Stimulated activated CD4-positive, alpha-beta T cell treated with anti-CD3 and anti-CD28 coated beads, Interleukin-12 subunit alpha, Interleukin-12 subunit beta, amount 100 ng/mL, for 48 hours (primary cell): ENCODE data around the gene ZMIZ1.

Source experiments
- DNase-seq, 3 donors: peaks; one replicate each; pipeline ENCODE4 v3.0.0-alpha.2; 2020; ENCODE audit warnings: low read depth in 2 of 3, low spot score in 1 of 3

ZMIZ1 gene

DNA sequence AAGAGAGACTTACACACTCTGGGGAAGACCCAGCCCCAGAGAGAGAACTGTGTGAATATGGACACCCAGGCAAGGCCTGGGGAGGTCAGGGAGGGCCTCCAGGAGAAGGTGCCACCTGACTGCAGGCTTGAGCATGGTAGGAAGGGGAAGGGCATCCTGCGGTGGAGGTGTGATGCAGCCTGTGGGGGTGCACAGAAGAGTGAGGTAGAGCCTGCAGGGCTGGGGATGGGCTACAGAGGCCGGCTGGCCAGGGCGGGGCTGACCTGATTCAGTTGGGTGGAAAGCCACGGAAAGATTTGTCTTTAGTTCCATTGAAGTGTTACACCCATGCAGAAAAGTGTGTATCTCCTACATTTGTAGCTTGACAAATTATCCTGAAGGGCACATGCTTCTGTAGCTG, 47.6 kb downstream of the ZMIZ1 start:
- no peak for DNase-seq

DNA sequence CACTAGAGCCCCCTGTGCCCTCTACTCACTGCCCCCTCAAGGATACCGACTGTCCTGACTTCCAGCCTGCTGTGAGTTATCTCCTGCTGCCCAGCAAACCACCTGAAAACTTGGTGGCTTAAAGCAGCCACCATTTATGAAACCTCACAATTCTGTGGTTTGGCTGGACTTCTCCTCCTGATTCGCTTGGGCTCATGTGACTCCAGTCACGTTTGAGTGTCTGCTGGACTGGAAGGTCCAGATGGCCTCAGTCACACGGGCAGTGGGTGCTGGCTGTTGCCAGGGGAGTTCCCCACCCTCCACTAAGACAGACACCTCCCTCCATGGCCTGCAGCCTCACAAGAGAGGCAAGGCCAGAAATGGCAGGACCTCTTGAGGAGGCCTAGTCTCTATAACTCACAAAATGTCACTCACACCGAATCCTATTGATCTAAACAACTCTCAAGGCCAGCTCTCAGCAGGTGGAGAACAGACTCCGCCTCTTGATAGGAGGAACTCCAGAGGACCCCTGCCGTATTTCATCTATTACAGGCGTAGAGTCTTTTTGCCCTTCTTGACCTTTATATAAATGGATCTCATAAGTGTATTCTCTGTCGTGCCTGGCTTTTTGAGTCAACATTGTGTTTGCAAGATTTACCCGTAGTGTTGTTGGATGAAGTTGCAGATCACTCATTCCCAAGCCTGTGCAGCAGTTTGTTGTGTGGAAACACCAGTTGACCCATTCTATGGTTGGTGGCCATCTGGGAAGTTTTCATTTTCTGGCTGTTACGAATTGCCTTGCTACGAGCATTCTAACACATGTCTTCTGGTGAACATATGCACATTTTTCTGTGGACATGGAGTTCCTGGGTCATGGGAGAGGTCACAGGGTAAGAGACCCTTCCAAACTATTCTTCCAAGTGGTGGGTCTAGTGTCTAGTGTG, 48.3 kb downstream of the ZMIZ1 start:
- DNase-seq = no peak

DNA sequence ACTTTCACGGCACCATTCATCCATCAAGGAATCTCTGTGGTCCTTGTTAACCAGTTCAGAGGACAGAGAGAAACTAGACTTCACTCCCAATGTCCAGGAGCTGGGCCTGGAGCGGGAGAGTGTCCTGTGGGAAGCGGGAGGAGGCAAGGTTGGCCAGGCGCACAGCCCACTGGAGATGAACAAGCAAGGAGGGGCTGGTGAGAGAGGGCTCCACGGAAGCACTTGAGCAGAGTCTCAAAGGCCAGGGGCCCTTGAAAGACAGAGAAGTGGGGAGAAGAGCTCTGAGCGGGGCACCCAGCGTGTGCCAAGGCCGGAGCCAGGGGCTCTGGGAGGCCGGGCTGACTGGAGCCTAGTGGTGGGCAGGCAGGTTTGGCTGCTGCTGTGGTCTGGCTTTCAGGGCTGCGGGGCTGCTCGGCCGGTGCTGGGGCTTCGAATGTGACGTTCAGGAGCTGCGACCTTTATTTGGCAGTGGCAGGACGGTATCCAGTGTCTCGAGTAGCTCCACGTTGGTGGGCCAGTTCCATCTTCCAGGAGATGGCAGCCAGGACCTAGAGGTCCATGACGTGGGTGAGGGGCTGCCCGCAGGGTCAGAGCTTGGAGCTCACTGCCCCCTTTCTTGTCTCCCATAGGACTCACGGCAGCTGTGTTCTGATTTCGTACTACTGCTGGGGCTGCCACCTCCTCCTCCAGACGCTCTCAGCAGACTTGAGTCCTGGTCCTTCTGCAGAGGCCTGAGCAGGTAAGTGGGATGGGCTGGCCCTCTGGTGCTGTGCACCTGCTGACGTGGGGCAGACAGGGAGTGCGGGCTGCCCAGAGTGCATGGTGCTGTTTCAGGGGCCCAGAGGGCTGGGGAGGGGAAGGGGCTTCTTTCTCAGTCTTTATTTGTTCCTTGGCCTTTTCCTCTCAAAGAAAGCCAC, 49.8 kb downstream of the ZMIZ1 start:
- DNase-seq = no peak

DNA sequence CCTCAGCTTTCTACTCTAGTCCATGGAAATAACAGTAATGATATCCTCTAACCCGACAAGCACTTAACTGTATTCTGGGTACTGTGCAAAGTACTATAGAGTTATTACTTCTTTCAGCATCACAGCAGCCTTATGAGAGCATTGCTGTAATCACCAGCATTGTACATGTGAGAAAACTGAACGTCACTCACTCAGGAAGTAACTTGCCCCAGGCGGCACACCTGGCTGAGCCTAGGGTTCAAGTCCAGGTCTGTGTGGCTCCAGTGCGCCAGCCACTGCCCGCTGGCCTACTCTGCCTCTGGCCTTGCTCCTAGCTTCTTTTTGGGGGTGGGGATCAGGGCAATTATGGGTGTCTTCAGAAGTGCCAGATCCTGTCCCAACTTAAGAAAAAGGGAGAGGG, 50.5 kb downstream of the ZMIZ1 start:
- no peak for DNase-seq

DNA sequence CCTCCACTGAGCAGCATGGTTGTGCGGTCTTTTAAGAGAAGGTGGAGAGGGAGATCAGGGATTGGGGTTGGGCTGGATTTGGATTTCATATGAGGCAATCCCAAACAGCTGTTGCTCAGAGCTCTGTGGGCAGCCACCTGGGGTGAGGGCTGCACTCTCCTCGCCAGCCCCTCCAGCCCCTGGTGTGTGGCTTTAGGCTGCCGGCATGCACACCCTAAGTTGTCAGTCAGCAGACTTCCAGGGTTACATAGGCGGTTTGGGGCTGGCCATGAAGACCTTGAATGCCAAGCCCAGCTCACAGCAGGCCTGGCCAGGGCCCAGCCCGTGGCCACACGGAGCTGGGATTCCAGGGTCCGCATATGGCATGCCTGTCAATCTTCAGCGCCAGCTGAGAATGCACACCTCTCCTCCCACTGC, 54.8 kb downstream of the ZMIZ1 start:
- DNase-seq = no peak

DNA sequence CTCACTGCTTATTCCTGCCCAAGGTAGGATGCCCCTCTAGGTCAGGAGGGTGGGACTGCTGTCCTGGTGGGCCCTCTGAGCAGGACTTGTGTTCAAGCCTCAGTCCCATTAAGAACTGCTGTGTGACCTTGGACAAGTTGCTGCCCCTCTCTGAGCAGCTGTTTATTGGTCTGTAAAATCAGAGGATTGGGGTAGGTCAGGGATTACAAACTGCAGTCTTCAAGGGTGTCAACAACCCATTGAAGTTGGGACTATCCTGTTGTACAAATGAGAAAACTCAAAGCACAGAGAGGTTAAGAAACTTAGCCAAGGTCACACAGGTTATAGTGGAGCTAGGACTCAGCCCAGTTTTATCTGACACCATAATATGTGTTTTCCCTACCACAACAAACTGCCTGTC, 55.3 kb downstream of the ZMIZ1 start:
- DNase-seq = no peak

DNA sequence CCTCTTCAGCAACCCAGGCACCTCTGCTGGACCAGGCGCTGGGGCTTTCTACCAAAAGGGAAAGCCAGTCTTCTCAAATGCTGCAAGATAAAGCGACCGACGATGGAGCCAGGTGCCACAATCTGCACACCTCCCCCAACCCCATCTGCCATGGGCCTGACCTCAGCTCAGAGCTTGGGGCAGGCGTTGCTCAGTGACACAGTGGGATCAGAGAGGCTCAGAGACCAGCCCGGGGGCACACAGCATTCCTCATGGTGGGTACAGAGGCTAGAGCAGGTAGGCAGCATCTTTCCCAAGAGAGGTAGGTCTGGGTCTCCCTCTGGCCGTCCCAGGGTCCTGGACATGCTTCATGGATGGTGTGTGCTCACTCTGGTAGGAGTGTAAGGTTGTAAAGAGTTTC, 56.3 kb downstream of the ZMIZ1 start:
- DNase-seq = no peak

DNA sequence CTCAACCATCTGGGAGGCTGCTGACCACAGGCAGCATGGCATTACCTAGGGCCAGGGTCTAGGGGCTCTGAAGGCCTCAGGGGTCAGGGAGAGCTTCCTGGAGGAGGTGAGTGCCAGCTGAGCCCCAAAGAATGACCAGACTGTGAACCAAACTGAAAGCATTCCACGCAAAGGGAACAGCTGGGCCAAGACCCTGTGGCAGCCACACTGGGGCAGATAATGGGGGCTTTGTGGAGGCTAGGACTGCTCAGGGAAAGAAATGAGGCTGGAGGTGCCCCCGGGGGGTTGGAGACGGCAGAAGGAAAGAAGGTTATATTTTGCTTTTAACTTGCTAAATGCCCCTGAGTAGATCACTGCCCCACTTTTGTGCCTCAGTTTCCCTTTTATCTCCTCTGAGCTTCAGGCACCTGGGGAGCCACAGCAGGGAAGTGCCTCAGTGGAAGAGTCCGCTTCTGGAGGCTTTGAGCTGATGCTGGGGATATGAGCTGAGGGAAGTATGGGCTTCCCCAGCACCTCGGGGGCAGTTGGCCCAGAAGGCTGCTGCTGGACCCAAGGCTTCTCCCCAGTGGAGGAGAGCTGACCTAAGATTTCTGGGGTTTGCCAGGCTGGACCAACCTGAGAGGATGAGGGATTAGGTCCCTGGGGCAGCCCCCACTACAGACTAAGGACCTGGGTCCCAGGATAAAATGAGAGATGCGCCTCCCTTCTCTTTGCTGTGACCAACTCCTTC, 57.8 kb downstream of the ZMIZ1 start:
- DNase-seq = no peak

DNA sequence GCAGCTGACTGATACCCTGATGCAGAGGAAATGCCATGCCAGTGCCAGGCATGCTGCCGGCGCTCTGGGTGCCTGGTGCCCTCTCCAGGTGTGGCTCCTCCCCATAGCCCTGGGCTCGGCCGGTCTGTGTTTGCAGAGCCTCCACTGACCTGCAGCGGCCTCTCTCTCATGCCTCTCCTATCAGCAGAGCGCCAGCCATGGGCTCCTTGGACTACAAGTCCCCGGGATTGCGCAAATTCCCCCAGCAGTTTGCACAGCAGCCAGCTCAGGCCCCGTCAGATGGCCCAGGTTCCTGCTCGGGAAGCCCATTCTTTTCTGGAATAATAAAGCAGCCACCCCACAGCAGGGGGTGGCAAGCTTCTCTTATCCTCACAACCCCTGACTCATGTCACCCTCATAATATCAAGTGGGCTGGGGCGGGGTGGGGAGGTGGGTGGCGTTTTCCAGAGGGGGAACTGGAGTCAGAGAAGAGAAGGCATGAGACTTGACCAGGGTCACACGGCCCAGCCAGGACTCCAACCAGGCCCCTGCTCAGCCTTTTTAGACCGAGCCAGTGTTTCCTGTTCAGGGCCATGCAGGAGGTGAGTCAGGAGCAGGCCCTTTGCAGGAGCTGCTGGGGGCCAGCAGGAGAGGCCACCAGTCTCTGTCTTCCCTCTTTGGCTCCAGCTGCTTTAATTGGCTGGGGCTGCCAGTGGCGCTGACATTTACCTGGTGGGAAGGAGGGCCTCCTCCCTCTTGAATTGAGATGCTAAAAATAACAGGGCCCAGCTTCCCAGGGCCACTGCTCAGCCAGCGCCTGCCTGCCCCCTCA, 58.6 kb downstream of the ZMIZ1 start:
- DNase-seq = no peak

DNA sequence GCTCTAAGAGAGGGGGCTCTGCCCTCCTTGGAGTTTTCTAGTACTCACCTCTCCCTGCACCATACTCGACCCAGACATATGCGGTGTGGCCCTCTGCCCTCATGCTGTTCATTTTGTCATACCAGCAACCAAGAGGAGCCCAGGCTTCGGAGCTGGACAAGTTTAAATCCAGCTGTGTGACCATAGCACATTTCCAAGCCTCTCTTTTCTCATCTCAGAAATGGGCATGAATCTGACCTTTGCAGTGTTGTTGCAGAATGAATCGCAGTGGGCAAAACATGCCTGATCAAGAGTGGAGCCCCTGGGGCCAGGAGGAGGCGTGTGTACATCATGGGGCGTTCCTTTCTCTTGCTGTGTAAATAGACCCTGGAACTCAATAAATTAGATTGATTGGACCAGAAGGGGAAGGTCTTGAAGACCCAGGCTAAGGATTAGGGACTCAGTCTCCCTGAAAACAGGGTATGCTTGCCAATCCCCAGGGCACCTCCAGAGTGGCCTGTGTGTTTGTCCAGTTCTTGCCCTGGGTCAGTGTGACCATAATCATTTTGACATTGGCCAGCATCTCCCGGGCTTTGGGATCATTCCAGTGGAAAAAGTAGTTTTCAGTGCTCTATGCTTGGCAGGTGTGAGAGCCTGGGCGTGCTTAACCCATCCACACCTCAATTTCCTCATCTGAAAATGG, 59.6 kb downstream of the ZMIZ1 start:
- no peak for DNase-seq

DNA sequence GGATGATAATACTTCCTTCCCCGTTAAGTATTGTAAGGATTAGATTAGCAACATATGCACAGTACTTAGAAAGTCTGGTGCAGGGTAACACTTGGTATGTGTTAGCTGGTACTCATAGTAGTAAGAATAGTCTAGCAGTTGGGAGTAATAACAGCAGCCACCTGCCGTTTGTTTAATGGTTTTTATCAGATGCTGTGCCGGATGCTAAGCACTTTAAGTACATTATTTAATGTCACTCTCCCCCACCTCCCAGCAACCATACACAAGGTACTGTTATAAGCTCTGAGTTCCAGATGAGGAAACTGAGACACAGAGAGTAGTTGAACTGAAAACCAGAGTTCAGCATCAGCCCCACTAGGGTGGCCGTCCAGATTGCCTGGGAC, 60.1 kb downstream of the ZMIZ1 start:
- no peak for DNase-seq

DNA sequence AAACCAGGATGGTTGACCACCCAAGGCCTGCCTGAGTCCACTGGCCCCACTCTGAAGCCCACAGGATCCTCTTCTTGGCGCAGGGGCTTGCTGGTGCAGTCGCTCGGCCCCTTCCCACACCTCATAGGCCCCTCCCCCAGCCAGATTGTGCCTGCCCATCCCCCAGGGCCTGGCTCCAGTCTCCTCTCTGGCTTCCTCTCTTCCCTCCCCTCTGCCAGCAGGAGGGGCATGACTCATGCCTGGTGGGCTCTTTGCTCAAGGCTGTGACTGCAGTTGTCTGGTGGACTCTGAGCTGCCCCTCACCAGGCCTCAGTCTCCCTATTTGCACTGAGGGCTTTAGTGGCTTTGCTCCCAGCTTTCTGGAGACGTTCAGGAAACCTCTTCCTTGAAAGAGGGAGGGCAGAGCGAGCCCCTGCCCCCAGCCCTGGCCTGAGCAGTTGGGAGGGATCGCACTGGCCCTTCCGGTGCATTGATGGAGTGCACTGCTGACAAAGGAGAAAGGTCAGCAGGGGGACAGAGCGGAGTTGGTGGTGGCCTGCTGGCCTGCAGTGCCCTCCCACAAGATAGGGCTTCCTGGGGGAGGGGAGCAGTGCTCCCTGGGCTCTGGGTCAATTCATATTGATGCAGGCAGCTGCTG, 60.7 kb downstream of the ZMIZ1 start:
- no peak for DNase-seq

DNA sequence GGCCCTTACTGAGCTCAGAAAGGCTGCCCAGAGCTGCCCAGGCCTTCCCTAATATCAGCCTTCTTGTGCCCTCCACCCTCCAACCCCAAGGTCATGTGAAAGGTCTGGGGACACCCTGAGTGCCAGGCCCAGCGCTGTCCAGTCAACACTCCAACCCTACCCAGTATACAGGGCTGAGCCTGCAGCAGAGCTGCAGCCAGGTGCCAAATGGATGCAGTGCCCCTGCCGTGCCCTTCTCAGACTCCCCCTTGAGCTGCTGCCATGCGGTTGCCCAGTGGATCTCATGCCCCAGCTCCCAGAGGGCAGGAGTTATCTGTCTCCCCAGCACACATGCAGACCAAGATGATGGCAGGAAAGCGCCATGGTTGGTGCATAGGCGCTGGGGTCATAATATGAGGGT, 61.5 kb downstream of the ZMIZ1 start:
- no peak for DNase-seq

DNA sequence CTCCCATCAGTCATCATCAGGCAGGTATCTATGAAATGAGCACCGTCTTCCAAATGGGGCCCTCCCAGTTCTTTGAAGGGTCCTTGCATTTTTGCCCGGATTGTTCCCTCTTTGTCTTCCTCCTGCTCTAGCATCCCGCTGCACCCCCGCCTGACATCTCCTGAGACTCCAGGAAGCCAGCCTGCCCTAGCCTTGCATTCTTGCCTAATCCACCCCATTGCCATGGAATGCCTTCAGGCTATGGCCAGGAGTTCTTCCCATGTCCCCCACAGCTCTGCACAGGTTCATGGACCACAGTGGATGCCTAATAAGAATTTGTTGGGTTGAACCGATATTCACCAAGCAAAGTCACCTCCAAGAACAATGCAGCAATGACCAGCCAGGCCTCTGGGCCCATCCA, 62.1 kb downstream of the ZMIZ1 start:
- no peak for DNase-seq

DNA sequence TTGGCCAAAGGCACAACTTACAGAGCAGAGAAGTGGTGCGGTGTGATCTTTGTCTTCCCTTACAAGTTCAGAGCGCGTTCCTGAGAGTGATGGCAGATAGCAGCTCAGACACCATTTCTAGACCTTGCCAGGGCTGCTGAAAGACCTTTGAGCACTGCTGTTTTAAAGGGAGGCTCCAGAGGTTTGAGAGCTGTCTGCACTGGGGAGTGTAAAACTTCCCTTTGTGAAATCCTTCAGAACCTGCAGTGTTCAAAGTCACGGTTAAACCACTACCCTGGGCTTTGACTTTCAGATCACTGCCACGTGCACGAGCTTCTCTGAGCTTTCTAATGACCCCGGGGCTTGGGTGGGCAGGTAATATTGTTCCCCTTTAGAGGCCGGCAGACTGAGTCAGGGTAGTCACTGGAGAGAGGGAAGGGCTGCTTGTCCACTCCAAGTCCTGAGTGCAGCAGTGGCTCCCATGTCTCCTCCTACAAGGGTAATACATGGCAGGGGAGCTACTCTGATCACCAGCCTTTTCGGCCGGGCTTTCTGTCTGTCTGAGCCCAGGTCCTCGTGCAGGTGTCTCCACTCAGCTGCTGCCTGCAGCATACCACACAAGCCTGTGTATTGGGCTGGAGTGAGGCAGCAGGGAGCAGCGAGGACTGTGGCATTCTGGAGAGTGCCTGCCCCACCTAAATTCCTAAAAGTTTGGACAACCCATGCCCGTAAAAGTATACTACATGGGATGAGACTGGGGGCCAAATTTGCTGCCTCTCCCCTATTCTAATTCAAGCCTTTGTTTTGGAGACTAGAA, 63.3 kb downstream of the ZMIZ1 start:
- DNase-seq = no peak

DNA sequence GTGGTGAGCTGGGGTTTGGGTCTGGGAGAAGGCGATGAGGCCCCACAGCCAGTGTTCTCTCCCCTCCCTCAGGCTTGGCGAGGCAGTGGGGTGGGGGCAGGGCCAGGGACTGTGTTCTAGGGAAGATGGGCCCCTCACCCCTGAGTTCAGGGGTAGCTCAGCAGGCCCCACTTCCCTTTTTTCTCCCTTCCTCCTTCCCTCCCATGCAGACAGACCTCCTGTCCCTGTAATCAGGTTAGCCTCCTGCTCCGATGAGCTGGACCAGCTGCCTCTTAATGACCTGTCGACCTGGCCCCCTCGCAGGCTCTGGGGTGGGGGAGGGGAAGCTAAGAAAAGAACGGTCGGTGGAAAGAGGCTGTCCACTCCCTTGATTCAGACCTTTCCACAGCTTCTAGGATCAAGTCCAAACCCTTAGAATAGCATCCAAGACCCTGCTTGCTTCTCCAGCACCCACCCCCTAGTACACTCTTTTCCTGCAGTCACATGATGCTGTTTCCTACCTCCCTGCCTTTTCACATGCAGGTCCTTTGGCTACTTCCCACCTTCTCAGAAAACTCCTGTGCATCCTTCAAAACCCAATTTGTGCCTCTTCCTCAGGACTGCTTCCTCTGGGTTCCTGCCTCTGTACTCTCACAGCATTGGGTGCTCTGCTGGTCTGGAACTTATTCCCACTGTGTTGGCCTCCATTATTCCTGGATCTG, 64.1 kb downstream of the ZMIZ1 start:
- no peak for DNase-seq

DNA sequence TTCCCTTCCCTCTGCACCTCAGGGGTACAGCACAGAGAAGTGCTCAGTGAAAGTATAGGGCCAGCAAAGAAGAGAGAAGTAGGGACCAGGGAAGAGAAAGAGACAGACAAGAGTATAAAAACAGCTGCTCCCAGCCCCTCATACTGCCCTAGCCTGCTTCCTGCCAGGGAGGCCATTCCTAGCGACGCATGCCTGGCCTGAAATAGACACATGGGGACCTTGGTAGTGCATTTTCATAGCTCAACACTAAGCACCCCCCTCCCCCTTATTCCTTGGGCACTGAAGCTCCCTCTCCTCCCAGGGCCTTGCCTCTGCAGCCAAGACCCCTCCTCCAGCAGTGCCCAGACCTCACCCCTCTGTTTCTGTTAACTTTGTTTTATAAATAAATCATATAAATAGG, 64.7 kb downstream of the ZMIZ1 start:
- DNase-seq = no peak

DNA sequence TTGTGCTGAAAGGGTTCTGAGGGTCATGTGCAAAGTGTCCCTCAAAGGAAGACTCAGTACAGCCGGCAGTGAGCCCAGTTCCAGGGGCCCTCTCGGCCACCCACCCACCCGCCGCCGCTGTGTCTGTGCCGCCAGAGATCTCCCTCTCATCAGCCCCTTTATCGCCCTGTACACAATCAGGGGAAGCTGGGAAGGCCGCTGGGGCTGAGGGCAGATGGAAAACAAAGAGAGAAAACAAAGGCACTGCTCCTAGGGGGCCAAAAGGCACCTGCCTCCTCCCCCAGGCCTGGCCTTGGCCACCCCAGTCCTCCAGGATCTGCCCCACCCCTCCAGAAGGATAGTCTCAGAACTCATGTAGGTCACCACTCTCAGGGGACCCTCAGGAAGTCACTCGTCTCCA, 67.0 kb downstream of the ZMIZ1 start:
- DNase-seq = no peak
